GM21381 (cell line): ENCODE measurements around the gene IFI27L1.

Source experiments
- ATAC-seq: cut with Tn5 transposase; IDR thresholded peaks from one replicate; pipeline ENCODE4 v1.9.1; 2021; ENCODE audit warnings: mild to moderate bottlenecking, moderate library complexity; ENCODE audit not compliant: unreplicated experiment

IFI27L1 gene

GRCh38 chr14:94129758-94130414 is 48.8 kb downstream of the IFI27L1 start:
- ATAC-seq: no peak

GRCh38 chr14:94132285-94132887 is 51.3 kb downstream of the IFI27L1 start:
- no peak for ATAC-seq

GRCh38 chr14:94135476-94135875 is 54.4 kb downstream of the IFI27L1 start:
- ATAC-seq: no peak

GRCh38 chr14:94136575-94137331 is 55.6 kb downstream of the IFI27L1 start:
- peak; percentile 88 for ATAC-seq

- no peak for ATAC-seq
Observed at GRCh38 chr14:94138251-94138650, 57.1 kb downstream of the IFI27L1 start.

- ATAC-seq: no peak
Observed at GRCh38 chr14:94139006-94139405, 57.9 kb downstream of the IFI27L1 start.

- no peak for ATAC-seq
Observed at GRCh38 chr14:94139421-94139820, 58.3 kb downstream of the IFI27L1 start.

- no peak for ATAC-seq
Observed at GRCh38 chr14:94142247-94142646, 61.1 kb downstream of the IFI27L1 start.

- ATAC-seq: no peak
Observed at GRCh38 chr14:94142836-94143235, 61.7 kb downstream of the IFI27L1 start.

- no peak for ATAC-seq
Observed at GRCh38 chr14:94143239-94143638, 62.1 kb downstream of the IFI27L1 start.

GRCh38 chr14:94143711-94144110 is 62.6 kb downstream of the IFI27L1 start:
- no peak for ATAC-seq

- ATAC-seq: no peak
Observed at GRCh38 chr14:94144765-94145164, 63.7 kb downstream of the IFI27L1 start.

- no peak for ATAC-seq
Observed at GRCh38 chr14:94145902-94146527, 64.9 kb downstream of the IFI27L1 start.
